NCI-H2081 treated with DMSO at 0.1 percent for 48 hours (cell line): ENCODE data around the gene PSAPL1.

Experiments
- DNase-seq: peaks from one replicate; lab custom pipeline; 2025; lab: John Stamatoyannopoulos, UW

PSAPL1 gene

GRCh38 chr4:7434766-7435150 lies at the start of gene PSAPL1:
Gene PSAPL1 (minus strand): TSS chr4:7434930. CDS start chr4:7434879, 51 bp downstream.
- DNase-seq: no peak

- no peak for DNase-seq
These were observed 46.5 kb upstream of the PSAPL1 start for GRCh38 chr4:7481227-7481626.

- DNase-seq: no peak
These were observed 45.7 kb upstream of the PSAPL1 start for GRCh38 chr4:7480423-7480822.

GRCh38 chr4:7478665-7479064 lies 43.9 kb upstream of the PSAPL1 start:
- DNase-seq: no peak

GRCh38 chr4:7477695-7478094 lies 43.0 kb upstream of the PSAPL1 start:
- no peak for DNase-seq

GRCh38 chr4:7476820-7477219 lies 42.1 kb upstream of the PSAPL1 start:
- DNase-seq: no peak

- DNase-seq: no peak
These were observed 40.5 kb upstream of the PSAPL1 start for GRCh38 chr4:7475207-7475606.

- no peak for DNase-seq
These were observed 39.6 kb upstream of the PSAPL1 start for GRCh38 chr4:7474320-7474719.

GRCh38 chr4:7473081-7473480 lies 38.4 kb upstream of the PSAPL1 start:
- no peak for DNase-seq

- no peak for DNase-seq
These were observed 37.8 kb upstream of the PSAPL1 start for GRCh38 chr4:7472442-7473013.

GRCh38 chr4:7470522-7471128 lies 35.9 kb upstream of the PSAPL1 start:
- DNase-seq: no peak

- DNase-seq: no peak
These were observed 35.4 kb upstream of the PSAPL1 start for GRCh38 chr4:7470111-7470510.

GRCh38 chr4:7469023-7469422 lies 34.3 kb upstream of the PSAPL1 start:
- no peak for DNase-seq

GRCh38 chr4:7467471-7467870 lies 32.7 kb upstream of the PSAPL1 start:
- no peak for DNase-seq

- DNase-seq: no peak
These were observed 32.2 kb upstream of the PSAPL1 start for GRCh38 chr4:7466904-7467303.

- no peak for DNase-seq
These were observed 31.5 kb upstream of the PSAPL1 start for GRCh38 chr4:7466215-7466614.

GRCh38 chr4:7465017-7465416 lies 30.3 kb upstream of the PSAPL1 start:
- DNase-seq: no peak

- DNase-seq: no peak
These were observed 29.5 kb upstream of the PSAPL1 start for GRCh38 chr4:7464259-7464655.

- DNase-seq: no peak
These were observed 29.0 kb upstream of the PSAPL1 start for GRCh38 chr4:7463566-7464258.

- DNase-seq: no peak
These were observed 27.8 kb upstream of the PSAPL1 start for GRCh38 chr4:7462509-7462971.

GRCh38 chr4:7461230-7461629 lies 26.5 kb upstream of the PSAPL1 start:
- no peak for DNase-seq

- no peak for DNase-seq
These were observed 25.8 kb upstream of the PSAPL1 start for GRCh38 chr4:7460566-7460965.

- no peak for DNase-seq
These were observed 24.7 kb upstream of the PSAPL1 start for GRCh38 chr4:7459471-7459870.

GRCh38 chr4:7458477-7458876 lies 23.7 kb upstream of the PSAPL1 start:
- no peak for DNase-seq
